NOMO-1 treated with DMSO at 0.1 percent for 48 hours (cell line): ENCODE measurements around the gene EFHB.
A peak's percentile ranks its signal among the peaks of the same experiment; 100 is the strongest.
"Not testable (repeated sequence)": the region's sequence is repeated elsewhere in the genome, so short reads cannot be mapped to it uniquely, and the experiment has no call there.

Experiments
- DNase-seq: peaks from one replicate; lab custom pipeline; 2025; ENCODE audit not compliant: unreplicated experiment; lab: John Stamatoyannopoulos, UW

Gene EFHB

GRCh38 chr3:19932422-19932821 lies 1.6 kb downstream of the EFHB start:
- no peak for DNase-seq

DNA sequence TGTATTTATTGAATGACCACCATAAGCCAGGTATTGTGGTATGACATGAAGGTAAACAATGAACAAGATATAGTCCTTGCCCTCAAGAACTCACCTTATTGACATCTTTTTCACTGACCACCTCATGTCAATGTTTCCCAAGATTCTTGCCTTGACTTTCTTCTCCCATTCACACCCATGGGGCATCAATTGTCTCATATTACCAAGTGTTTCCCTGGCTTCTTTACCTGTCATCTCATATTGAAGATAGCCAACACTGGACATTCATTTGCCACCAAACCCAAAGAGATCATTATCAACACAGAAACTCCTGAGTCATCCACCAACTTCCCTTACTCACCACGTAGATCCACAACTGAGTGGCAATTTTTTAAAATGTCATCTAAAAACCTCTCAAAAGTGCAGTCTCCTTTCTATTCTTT lies 2.2 kb downstream of the EFHB start:
- peak; percentile 67 for DNase-seq

- DNase-seq, result peak; percentile 85
Measured at GRCh38 chr3:19931180-19931692, 2.8 kb downstream of the EFHB start.

DNA sequence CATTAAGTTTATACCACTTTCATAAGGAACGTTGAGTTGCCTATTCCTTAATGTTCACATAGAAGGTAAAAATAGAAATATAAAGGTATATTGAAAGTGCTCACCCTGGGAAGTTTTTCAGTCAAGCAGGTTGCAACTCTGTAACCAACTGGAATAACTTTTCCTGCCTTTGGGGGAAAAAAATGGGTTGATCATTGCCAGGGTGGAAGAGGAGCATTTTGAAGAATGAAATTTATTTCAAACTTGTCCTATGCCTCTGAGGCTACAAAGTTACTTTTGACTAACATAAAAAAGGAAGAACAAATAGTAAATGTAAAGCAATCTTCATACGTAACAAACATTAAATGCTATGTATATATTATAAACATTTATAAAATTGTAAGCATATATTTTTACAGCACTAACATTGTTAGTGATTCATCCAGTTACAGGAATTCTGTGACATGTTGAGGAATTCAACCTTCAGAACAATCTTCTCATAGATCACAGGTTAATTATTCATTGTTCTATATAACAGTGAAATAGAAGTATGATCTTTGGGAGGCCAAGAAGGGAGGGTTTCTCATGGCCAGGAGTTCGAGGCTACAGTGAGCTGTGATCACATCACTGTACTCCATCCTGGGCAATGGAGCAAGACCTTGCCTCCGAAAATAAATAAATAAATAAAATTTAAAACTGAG lies 13.5 kb downstream of the EFHB start:
- no peak for DNase-seq

- no peak for DNase-seq
Measured at GRCh38 chr3:19917167-19917566, 16.9 kb downstream of the EFHB start.

DNA sequence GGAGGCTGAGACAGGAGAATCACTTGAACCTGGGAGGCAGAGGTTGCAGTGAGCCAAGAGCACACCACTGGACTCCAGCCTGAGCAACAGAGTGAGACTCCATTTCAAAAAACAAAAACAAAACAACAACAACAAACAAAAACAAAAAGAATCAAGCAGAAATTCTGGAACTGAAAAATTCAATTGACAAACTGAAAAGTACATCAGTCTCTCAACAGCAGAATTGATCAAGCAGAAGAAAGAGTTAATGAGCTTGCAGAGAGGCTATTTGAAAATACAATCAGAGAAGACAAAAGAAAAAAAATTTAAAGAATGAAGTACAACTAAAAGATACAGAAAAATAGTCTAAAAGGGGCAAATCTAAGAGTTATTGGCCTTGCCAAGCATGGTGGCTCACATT lies 22.6 kb downstream of the EFHB start:
- DNase-seq, result no peak

DNA sequence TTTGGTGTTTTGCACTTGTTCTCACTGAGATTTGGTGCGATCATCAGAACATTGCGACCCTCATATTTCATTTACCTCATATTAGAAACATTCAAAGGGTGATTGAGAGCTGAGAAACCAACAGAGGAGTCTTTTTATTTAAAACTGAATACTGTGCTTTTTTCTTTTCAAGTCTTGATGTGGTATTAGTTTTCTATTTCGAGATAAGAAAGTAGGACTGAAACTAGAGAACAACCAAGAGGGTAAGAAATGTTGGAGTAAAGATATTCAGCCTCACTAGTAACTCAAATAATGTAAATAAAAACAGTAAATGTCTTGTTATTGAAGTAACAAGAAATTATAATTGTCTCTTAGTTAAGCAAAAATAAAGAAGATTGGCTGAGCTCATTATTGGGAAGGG lies 26.5 kb downstream of the EFHB start:
- DNase-seq, result no peak

DNA sequence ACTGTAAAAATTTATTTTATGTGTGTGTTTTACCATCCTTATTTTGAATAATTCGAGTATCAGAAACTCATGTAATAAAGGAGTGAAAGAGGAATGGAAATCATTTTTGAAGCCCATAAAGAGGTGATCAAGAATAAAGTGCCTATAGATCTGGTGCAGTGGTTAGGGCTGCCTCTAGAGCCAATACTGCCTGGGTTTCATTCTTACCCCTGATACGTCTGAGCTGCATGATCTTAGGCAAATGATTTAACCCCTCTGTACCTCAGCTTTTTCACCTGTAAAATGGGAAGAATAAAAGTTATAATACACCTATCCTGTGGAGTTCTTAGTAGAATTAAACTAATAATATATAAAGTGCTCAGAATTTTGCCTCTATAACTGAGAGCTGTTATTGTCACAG lies 30.4 kb downstream of the EFHB start:
- DNase-seq, result no peak

DNA sequence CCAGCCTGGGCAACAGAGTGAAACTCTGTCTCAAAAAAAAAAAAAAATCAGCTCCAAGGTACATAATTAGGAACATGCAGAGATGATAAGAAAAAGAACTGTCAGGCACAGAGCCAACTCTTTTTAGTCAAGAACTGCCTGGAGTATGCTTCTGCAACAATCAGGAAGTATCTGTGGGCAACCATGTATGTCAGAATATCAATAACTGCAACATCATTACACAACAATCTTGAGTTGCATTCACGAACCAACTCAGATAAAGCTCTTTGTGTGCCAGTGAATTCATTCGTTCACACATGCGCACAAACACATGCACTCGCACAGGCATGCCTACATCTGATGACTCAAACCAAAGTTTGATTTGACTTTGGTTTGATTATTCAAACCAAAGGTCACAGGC lies 32.1 kb downstream of the EFHB start:
- DNase-seq, result peak; percentile 77

GRCh38 chr3:19901337-19901736 lies 32.7 kb downstream of the EFHB start:
- peak; percentile 49 for DNase-seq

DNA sequence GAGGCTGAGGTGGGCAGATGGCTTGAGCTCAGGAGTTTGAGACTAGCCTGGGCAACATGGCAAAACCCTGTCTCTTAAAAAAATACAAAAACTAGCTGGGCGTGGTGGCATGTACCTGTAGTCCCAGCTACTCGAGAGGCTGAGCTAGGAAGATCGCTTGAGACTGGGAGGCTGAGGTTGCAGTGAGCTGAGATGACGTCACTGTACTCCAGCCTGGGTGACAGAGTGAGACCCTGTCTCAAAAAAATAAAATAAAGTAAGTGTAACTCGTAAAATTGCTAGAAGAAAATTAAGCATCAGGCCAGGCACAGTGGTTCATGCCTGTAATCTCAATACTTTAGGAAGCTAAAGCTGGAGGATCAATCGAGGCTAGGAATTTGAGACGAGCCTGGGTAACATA lies 34.2 kb downstream of the EFHB start:
- not testable (repeated sequence) for DNase-seq

DNA sequence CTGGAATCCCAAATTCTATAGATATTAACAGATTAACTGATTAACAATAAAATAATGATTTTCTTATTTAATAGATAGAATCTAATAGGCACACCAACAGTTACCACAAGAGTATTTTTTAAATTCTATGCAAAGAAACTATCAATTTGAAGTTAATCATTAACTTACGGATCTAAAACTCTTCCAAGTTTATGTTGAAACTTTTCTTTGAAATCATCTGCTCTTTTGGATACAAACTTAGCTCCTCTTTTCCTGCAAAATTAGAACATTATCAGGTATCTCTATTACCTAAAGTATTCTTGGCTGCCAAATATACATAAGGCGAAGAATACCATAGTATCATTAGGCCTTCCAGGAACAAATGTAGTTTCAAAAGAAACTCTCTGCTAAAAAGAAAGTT lies 34.8 kb downstream of the EFHB start:
- DNase-seq, result no peak

DNA sequence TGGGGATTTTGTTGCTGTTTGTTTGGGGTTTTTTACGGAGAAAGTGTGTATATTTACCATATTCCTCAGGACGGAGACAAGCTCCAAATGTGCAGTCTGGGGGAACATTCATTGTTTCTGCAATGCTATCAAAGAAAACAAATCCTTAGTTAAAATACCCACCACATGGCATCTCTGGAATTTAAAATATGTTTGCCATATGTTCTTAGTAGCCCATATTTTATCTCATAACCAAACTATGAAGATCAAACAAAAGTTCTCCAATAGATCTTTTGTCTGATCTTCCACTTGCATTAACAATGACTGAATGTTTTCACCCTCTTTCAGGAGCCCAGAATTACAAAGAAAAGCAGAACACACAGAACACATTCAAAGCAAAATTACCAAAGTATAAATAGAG lies 35.3 kb downstream of the EFHB start:
- no peak for DNase-seq

- no peak for DNase-seq
Measured at GRCh38 chr3:19891740-19892139, 42.3 kb downstream of the EFHB start.

GRCh38 chr3:19888428-19889152 lies 45.4 kb downstream of the EFHB start:
- DNase-seq, result no peak

- not testable (repeated sequence) for DNase-seq
Measured at GRCh38 chr3:19887122-19887521, 46.9 kb downstream of the EFHB start.

DNA sequence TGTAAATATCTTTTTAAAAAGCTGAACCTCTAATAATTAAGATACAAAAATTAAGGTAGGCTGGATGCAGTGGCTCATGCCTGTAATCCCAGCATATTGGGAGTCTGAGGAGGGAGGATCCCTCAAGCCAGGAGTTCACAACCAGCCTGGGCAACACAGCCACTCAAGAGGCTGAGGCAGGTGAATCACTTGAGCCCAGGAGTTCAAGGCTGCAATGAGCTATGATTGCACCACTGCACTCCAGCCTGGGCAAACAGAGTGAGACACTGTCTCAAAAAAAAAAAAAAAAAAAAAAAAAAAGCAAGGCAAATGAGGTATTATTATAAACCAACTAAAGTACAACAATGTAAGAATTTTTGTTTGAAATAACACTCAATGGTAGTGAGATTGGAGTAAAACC lies 47.6 kb downstream of the EFHB start:
- DNase-seq, result no peak

DNA sequence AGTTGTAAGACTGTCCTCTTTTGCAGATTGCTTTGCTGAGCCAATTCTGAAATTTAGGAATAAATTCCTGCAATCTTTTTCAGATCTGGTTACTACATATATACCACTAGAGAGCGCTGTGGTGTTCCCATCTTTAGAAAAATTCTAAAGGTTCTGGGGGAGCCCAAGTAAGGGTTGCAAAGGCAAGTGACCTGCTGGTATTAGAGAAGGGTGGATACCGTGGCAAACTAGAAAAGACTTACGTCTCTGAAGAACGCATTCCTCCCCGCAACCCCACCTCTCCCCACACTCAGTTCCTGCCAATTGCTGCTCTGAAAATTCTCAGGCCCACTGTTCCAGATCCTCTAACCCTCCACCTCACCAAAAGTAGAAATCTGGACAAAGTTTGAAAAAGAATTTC lies 48.5 kb downstream of the EFHB start:
- DNase-seq, result no peak

- no peak for DNase-seq
Measured at GRCh38 chr3:19881852-19882251, 52.2 kb downstream of the EFHB start.

DNA sequence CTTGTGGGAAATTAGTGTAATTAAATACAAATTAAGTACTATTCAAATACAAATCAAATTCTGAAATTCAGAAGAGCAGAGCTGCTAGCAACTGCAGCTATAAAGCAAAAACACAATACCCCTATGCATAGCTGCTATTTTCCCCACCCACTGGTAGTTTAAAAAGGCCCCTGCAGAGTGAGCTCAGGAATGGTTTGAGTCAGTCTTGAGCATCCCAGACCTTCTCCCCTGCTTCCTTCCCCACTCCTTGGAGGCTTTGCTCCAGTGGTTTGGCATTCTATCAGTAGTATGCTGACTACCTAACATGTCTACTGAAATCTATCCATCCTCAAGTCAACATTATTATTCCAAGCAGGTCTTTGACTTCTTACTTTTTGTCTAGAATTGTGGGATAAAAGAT lies 53.0 kb downstream of the EFHB start:
- no peak for DNase-seq

GRCh38 chr3:19877656-19878055 lies 56.4 kb downstream of the EFHB start:
- DNase-seq, result peak; percentile 34

DNA sequence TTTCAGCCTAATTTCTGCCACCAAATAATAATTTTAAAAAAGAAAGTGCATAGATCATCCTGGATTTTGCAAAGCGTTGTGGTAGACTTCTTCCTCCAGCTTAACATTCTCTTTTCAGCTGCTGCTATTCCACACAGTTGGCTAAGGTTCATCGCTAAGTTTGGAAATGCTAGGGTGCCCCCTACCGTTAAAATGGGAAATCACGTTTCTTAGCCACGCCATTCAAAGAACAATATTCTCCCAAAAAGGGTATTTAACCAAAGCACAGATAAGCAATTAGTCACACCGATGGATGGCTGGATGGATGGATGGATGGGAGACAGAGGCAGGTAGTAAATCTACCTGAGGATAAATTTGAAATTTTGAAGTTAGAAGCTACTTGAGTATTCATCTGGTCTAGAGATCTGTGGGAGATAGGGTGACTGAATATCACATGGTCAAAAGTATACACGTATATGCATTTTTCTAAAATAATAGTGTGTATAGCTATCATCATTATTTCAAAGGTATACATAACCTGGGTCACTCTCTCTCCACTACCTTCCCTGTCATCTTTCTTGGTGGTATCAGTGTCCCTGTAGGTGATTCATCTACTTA lies 67.2 kb downstream of the EFHB start:
- peak; percentile 55 for DNase-seq
